Astrocyte (in vitro differentiated cells and primary cell): ENCODE data around the gene CREB3L2.

ENCODE experiments used
- CTCF ChIP-seq: IDR thresholded peaks from 2 replicates; pipeline ENCODE4 v1.5.1; 2011; ENCODE audit warnings: low read depth, mild to moderate bottlenecking, inconsistent platforms, low read length, moderate library complexity; ENCODE audit not compliant: insufficient read depth
- EZH2 ChIP-seq: IDR thresholded peaks from 2 replicates; pipeline ENCODE4 v1.6.1; 2012; ENCODE audit warnings: mild to moderate bottlenecking, low read length, inconsistent platforms; ENCODE audit not compliant: insufficient read depth

DNA sequence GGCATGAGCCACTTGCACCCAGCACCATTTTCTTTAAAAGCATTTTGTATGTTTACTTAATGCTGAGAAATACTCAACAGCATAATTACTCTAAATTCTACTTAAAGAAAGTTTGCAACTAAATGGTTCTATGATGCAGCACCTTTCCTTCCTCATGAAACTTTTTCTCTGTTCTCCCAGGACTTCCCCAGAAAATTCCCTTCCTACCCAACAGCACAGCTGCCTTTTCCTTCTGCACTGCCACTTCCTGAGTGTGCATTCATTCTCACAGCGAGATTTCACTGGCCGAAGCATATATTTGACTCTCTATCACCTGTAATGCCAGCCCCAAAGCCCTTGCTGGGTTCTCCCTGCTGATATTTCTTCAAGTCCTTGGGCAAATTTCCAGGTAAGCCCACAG, 113.6 kb downstream of the CREB3L2 start:
- TF ChIP-seq CTCF (no peak), EZH2 (no peak)
